Measurements from ENCODE around the gene MDM4.
"Not testable (repeated sequence)": the region's sequence is repeated elsewhere in the genome, so short reads cannot be mapped to it uniquely, and the experiment has no call there.

The MDM4 gene

GRCh38 chr1:204493145-204493983, 22.8 kb upstream of the MDM4 start:
- peak in 1 of 2 donors; percentile 72 for DNase-seq

- DNase-seq = peak; percentile 72 to 76
These were observed 22.3 kb upstream of the MDM4 start for GRCh38 chr1:204493984-204494280.

- DNase-seq = peak; percentile 85 to 91
These were observed 21.7 kb upstream of the MDM4 start, which contains the start of gene PIK3C2B for GRCh38 chr1:204494281-204495077. Gene PIK3C2B (minus strand): TSS chr1:204494805. CDS start chr1:204469802, 25,003 bp downstream.

DNA sequence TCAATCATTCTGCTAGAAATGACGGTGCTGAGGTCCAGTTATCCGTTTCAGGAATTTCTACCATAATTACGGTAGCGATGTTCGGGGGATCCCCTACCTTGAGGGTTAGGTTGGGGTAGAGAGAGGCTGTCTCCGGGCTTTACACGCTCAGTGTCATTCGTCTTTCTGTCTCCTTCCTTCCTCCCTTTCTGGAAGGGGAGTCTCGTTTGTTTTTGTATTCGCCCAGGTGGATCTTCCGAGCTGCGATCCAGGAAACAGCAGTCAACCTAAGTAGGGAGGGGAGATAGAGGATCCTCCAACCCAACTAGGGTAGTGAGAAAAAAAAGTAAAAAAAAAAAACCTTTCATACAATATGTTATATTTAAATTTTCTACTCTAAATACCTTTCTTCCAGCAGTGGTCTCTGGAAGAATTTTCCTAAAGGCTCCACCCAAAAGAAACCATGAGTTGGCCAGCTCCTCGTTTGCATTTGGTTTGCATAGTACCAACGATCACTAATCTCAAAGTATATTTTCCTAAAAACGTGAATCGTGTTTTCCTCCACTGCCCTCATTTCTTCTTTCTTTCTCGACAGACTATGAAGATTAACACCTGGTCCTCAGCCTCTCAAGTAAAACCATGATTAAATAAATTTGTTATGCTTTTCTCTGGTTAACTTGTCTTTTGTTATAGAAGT, 21.0 kb upstream of the MDM4 start:
- DNase-seq = no peak

- DNase-seq = no peak
These were observed 20.4 kb upstream of the MDM4 start for GRCh38 chr1:204495777-204496176.

GRCh38 chr1:204498981-204499380, 17.2 kb upstream of the MDM4 start:
- DNase-seq = no peak

GRCh38 chr1:204499511-204500468, 16.4 kb upstream of the MDM4 start:
- no peak for DNase-seq

GRCh38 chr1:204502241-204502640, 14.0 kb upstream of the MDM4 start:
- DNase-seq = no peak

DNA sequence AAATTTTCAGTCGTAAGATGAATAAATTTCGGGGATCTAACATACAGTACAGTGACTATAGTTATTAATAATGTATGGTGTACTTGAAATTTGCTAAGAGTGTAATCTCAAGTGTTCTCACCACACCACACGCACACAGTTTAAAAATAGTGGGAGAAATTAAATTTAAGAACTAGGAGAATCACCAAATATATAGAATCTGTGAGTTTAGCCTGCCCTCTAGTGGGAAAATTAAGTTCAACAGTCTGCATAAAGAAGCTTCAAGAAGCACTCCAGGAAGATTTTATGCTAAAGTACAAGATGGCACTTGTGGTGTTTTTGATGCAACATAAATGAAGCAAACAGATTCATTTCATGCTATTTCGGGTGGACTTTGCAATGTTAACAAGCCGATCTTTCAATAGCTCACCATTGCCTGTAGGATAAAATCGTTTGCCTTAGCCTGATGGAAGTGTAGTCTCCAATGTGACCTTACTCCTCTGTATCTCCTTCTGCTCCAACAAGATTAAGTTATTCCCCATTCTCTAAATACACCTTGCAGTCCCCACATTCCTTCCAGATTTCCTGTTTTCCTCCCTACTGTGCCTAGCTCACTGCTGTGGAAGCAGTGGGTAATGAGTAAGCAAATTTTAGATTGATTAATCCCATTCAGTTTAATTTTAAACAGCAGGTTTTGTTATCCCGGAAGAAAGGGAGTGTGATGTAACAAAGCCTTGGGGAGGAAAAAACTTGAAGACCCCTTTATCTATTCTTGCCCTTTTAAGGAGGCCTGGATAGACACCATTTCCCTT, 12.9 kb upstream of the MDM4 start:
- peak in 1 of 2 donors; percentile 83 for DNase-seq

GRCh38 chr1:204503913-204504519, 12.2 kb upstream of the MDM4 start:
- DNase-seq = no peak

DNA sequence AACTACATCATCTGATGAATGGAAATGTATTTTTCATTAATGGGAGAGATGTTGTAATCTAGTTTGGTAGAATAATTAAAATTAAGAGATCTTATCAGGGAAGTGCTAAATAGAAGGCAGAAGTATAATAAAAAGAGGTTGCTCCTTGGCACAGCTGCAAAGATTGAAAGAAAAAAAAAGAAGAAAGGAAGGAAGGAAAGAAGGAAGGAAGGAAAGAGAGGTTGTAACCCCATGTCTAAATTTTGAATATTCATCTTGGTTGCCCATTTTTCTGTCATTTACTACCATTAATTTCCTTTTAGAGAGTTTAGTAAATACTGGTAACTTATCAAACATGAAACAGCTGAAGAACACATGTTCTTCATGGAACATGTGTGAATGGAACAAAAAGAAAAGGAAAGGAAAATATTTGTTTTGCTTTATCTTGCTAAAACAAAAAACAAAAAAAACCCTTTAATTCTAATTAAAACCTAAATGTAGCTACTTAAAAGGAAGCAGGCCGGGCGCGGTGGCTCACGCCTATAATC, 10.5 kb upstream of the MDM4 start:
- DNase-seq = no peak

DNA sequence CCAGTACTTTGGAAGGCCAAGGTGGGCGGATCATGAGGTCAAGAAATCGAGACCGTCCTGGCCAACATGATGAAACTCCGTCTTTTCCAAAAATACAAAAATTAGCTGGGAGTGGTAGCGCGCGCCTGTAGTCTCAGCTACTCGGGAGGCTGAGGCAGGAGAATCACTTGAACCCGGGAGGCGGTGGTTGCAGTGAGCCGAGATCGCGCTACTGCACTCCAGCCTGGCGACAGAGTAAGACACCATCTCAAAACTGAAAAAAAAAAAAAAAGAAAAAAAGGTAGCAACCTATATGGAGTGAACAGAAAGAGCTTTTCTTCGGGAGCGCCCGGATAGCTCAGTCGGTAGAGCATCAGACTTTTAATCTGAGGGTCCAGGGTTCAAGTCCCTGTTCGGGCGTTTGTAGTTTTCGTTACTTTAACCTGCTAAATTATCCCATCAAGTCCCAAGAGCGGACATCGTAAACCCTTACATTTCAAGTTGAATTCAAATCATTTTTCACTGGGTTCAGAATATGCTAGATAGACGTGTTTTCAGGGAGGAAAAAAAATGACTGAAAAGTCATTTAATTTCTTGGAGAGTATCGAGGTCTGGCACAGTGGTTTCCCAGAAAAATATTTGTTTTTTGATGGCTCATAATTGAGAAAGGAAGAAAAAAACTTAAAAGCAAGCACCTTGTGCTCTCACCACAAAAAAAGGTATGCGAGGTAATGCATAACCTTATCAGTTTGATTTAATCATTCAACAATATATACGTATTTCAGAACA, 9.8 kb upstream of the MDM4 start:
- DNase-seq = peak; percentile 69 to 80

- DNase-seq = peak; percentile 81 to 85
These were observed 9.3 kb upstream of the MDM4 start for GRCh38 chr1:204506969-204507316.

- peak; percentile 17 to 77 for DNase-seq
These were observed 8.7 kb upstream of the MDM4 start for GRCh38 chr1:204507317-204508105.

DNA sequence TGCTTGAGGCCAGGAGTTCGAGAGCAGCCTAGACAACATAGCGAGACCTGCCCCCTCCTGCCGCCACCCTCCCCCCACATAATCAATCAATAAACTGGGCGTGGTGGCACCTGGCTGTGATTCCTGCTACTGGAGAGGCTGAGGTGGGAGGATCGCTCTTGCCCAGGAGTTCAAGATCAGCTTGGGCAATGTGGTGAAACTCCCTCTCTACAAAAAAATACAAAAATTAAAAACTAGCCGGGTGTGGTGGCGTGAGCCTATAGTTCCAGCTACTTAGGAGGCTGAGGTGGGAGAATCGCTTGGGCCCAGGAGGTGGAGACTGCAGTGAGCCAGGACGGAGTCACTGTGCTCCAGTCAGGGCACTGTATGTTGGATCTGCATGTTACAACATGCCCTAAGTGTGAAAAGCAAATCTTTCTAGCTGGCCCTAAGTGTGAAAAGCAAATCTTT, 7.0 kb upstream of the MDM4 start:
- no peak for DNase-seq

DNA sequence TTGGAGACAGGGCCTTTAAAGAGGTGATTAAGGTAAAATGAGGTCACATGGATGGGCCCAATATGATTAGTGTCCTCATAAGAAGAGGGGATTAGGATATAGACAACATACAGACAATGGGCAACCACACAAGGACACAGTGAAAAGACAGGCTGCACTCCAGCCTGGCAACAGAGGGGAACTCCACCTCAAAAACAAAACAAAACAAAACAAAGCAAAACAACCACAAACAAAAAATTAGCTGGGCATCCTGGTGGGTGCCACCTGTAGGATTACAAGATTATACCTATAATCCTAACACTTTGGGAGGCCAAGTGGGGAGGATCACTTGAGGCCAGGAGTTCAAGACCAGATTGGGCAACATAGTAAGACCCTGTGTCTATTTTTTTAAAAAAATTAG, 4.8 kb upstream of the MDM4 start:
- DNase-seq = no peak

DNA sequence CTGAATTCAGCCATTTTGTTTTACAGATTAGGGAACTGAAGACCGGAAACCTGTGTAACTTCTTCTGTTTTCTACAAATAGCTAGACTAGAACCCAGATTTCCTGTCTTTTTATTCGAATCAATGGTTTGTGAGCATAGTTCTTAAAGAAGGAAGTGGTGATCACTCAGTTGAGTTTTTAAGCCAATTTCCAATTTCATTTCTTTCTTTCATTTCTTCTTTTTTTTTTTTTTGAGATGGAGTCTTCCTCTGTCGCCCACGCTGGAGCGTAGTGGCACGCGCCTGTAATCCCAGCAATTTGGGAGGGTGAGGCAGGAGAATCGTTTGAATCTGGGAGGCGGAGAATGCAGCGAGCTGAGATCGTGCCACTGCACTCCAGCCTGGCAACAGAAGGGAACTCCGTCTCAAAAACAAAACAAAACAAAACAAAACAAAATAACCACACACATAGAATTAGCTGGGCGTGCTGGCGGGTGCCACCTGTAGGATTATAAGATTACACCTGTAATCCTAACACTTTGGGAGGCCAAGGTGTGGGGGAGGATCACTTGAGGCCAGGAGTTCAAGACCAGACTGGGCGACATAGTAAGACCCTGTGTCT, 3.0 kb upstream of the MDM4 start:
- no peak for DNase-seq

DNA sequence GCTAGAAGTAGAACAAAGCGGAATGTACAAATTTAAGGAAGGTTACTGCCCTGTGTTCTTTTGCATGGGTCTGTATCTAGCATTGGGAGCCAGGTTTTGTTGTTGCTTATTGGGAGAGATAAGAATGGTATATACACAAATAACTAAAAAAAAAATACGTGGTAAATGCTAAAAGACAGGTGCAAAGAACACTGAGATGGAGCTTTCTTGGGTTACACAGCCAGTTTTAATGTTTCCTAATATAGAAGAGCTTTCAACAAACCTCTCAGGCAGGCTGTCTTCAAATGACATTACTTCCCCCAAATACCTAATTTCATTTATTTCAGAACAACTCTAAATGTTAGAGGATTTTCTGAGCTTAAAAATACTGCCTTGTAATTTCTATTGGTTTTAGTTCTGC, 1.4 kb upstream of the MDM4 start:
- DNase-seq = no peak

- DNase-seq = not testable (repeated sequence)
These were observed 1.2 kb downstream of the MDM4 start for GRCh38 chr1:204517382-204517781.

All from hippocampal formation (tissue), 2 donors.